Measurements from ENCODE around the gene SLFN5.
"Not testable (repeated sequence)": the region's sequence is repeated elsewhere in the genome, so short reads cannot be mapped to it uniquely, and the experiment has no call there.

The SLFN5 gene

GRCh38 chr17:35242805-35243560 lies at the start of gene SLFN5:
SLFN5 (plus strand) TSS chr17:35243072; CDS start chr17:35258691, 15,619 bp downstream.
- DNase-seq (ENCODE audit: low read depth): peak; percentile 92

GRCh38 chr17:35194001-35194400 lies 48.9 kb upstream of the SLFN5 start, which contains the start of gene SLC35G3:
SLC35G3 (minus strand) TSS chr17:35194393; CDS start chr17:35194307, 86 bp downstream.
- not testable (repeated sequence) for DNase-seq (ENCODE audit: low read depth)

- DNase-seq (ENCODE audit: low read depth): not testable (repeated sequence)
These were observed 47.8 kb upstream of the SLFN5 start for GRCh38 chr17:35195062-35195461.

- DNase-seq (ENCODE audit: low read depth): not testable (repeated sequence)
These were observed 40.3 kb upstream of the SLFN5 start for GRCh38 chr17:35202582-35202981.

- DNase-seq (ENCODE audit: low read depth): no peak
These were observed 32.1 kb upstream of the SLFN5 start for GRCh38 chr17:35210741-35211140.

GRCh38 chr17:35212668-35213067 lies 30.2 kb upstream of the SLFN5 start:
- DNase-seq (ENCODE audit: low read depth): no peak

- DNase-seq (ENCODE audit: low read depth): no peak
These were observed 29.4 kb upstream of the SLFN5 start for GRCh38 chr17:35213412-35213940.

- no peak for DNase-seq (ENCODE audit: low read depth)
These were observed 28.7 kb upstream of the SLFN5 start for GRCh38 chr17:35214192-35214591.

GRCh38 chr17:35214631-35215273 lies 28.1 kb upstream of the SLFN5 start:
- no peak for DNase-seq (ENCODE audit: low read depth)

- no peak for DNase-seq (ENCODE audit: low read depth)
These were observed 25.8 kb upstream of the SLFN5 start for GRCh38 chr17:35217107-35217506.

GRCh38 chr17:35218915-35219314 lies 24.0 kb upstream of the SLFN5 start:
- no peak for DNase-seq (ENCODE audit: low read depth)

GRCh38 chr17:35222452-35222851 lies 20.4 kb upstream of the SLFN5 start:
- no peak for DNase-seq (ENCODE audit: low read depth)

- no peak for DNase-seq (ENCODE audit: low read depth)
These were observed 18.4 kb upstream of the SLFN5 start for GRCh38 chr17:35224436-35224835.

- no peak for DNase-seq (ENCODE audit: low read depth)
These were observed 15.3 kb upstream of the SLFN5 start for GRCh38 chr17:35227546-35227945.

- DNase-seq (ENCODE audit: low read depth): no peak
These were observed 13.2 kb upstream of the SLFN5 start for GRCh38 chr17:35229638-35230037.

- not testable (repeated sequence) for DNase-seq (ENCODE audit: low read depth)
These were observed 8.6 kb upstream of the SLFN5 start for GRCh38 chr17:35234315-35234714.

- no peak for DNase-seq (ENCODE audit: low read depth)
These were observed 7.6 kb upstream of the SLFN5 start for GRCh38 chr17:35235289-35235688.

GRCh38 chr17:35235917-35236316 lies 7.0 kb upstream of the SLFN5 start:
- no peak for DNase-seq (ENCODE audit: low read depth)

GRCh38 chr17:35236821-35237220 lies 6.1 kb upstream of the SLFN5 start:
- no peak for DNase-seq (ENCODE audit: low read depth)

- no peak for DNase-seq (ENCODE audit: low read depth)
These were observed 4.1 kb upstream of the SLFN5 start for GRCh38 chr17:35238821-35239220.

- DNase-seq (ENCODE audit: low read depth): no peak
These were observed 3.0 kb upstream of the SLFN5 start for GRCh38 chr17:35239823-35240222.

GRCh38 chr17:35240861-35241260 lies 2.0 kb upstream of the SLFN5 start:
- no peak for DNase-seq (ENCODE audit: low read depth)

- peak; percentile 15 for DNase-seq (ENCODE audit: low read depth)
These were observed 1.4 kb upstream of the SLFN5 start for GRCh38 chr17:35241520-35241919.
